ENCODE results near the gene COBL. TPM values are rescaled to one million over a fixed set of nuclear protein-coding genes. Genes with fewer than 3 reads are reported as not detected.

Gene COBL
- total RNA-seq, 2 donors from 2014 or later: 1.4 to 1.6 TPM

DNA sequence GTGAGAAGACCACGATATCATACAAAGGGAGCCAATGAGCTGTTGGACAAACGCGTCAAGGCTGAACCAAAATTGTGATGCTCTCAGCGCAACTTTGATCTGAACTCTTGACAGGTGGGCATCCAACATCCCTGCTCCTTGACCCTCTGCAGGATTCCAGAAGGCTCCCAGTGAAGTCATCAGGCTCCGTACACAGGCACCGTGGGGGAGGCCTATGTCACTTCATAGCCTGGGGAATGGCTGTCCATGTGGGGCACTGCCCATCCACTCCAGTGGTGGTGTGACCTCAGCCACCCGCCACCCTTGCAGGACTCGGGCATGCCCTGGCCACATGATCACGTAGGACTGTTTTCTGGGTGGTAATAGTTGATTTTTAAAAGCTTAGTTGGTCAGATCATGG is 300.1 kb downstream of the COBL start:
- Histone ChIP-seq H3K27ac (no peak overlapping the region), H3K4me3 (no peak overlapping the region), H3K9me3 (no peaks in the 10 kb centered on the region), H3K27me3 (replicated peaks; ENCODE audit: insufficient read depth) (no peaks in the 10 kb centered on the region), H3K4me1 (ENCODE audit: control insufficient read depth in 1 of 2, low read depth in 2 of 2) (no peaks in the 10 kb centered on the region), H3K36me3 (no peaks in the 10 kb centered on the region)
- TF ChIP-seq, protein P1, sequence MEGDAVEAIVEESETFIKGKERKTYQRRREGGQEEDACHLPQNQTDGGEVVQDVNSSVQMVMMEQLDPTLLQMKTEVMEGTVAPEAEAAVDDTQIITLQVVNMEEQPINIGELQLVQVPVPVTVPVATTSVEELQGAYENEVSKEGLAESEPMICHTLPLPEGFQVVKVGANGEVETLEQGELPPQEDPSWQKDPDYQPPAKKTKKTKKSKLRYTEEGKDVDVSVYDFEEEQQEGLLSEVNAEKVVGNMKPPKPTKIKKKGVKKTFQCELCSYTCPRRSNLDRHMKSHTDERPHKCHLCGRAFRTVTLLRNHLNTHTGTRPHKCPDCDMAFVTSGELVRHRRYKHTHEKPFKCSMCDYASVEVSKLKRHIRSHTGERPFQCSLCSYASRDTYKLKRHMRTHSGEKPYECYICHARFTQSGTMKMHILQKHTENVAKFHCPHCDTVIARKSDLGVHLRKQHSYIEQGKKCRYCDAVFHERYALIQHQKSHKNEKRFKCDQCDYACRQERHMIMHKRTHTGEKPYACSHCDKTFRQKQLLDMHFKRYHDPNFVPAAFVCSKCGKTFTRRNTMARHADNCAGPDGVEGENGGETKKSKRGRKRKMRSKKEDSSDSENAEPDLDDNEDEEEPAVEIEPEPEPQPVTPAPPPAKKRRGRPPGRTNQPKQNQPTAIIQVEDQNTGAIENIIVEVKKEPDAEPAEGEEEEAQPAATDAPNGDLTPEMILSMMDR (IDR thresholded peaks at IDR 0.05): no peak
- ATAC-seq (ENCODE audit: insufficient number of reproducible peaks, low FRiP score, low read depth) (no peak), DNase-seq (ENCODE audit: low spot score) (no peak)

GRCh38 chr7:51015581-51015980 is 301.0 kb downstream of the COBL start:
- no peak overlapping the region for H3K4me3 ChIP-seq
- H3K4me1 ChIP-seq (ENCODE audit: control insufficient read depth in 1 of 2, low read depth in 2 of 2): no peaks in the 10 kb centered on the region
- no peaks in the 10 kb centered on the region for H3K36me3 ChIP-seq
- TF ChIP-seq, protein P1 (IDR thresholded peaks at IDR 0.05): no peak
- DNase-seq (ENCODE audit: low spot score) (no peak), ATAC-seq (ENCODE audit: insufficient number of reproducible peaks, low FRiP score, low read depth) (no peak)
- H3K27ac ChIP-seq: no peak overlapping the region
- no peaks in the 10 kb centered on the region for H3K27me3 ChIP-seq (replicated peaks; ENCODE audit: insufficient read depth)
- H3K9me3 ChIP-seq: no peaks in the 10 kb centered on the region

- H3K4me3 ChIP-seq: no peak overlapping the region
- DNase-seq (ENCODE audit: low spot score) (no peak), ATAC-seq (ENCODE audit: insufficient number of reproducible peaks, low FRiP score, low read depth) (no peak)
- no peaks in the 10 kb centered on the region for H3K4me1 ChIP-seq (ENCODE audit: control insufficient read depth in 1 of 2, low read depth in 2 of 2)
- no peaks in the 10 kb centered on the region for H3K27me3 ChIP-seq (replicated peaks; ENCODE audit: insufficient read depth)
- no peak overlapping the region for H3K27ac ChIP-seq
- no peaks in the 10 kb centered on the region for H3K36me3 ChIP-seq
- no peaks in the 10 kb centered on the region for H3K9me3 ChIP-seq
- TF ChIP-seq, protein P1 (IDR thresholded peaks at IDR 0.05): no peak
These were observed 301.8 kb downstream of the COBL start for GRCh38 chr7:51014811-51015210.

GRCh38 chr7:51013861-51014511 is 302.6 kb downstream of the COBL start:
- no peaks in the 10 kb centered on the region for H3K27me3 ChIP-seq (replicated peaks; ENCODE audit: insufficient read depth)
- H3K4me3 ChIP-seq: no peak overlapping the region
- DNase-seq (ENCODE audit: low spot score) (no peak), ATAC-seq (ENCODE audit: insufficient number of reproducible peaks, low FRiP score, low read depth) (no peak)
- no peak overlapping the region for H3K27ac ChIP-seq
- H3K36me3 ChIP-seq: no peaks in the 10 kb centered on the region
- TF ChIP-seq, protein P1 (IDR thresholded peaks at IDR 0.05): no peak
- H3K9me3 ChIP-seq: no peaks in the 10 kb centered on the region
- H3K4me1 ChIP-seq (ENCODE audit: control insufficient read depth in 1 of 2, low read depth in 2 of 2): no peaks in the 10 kb centered on the region

DNA sequence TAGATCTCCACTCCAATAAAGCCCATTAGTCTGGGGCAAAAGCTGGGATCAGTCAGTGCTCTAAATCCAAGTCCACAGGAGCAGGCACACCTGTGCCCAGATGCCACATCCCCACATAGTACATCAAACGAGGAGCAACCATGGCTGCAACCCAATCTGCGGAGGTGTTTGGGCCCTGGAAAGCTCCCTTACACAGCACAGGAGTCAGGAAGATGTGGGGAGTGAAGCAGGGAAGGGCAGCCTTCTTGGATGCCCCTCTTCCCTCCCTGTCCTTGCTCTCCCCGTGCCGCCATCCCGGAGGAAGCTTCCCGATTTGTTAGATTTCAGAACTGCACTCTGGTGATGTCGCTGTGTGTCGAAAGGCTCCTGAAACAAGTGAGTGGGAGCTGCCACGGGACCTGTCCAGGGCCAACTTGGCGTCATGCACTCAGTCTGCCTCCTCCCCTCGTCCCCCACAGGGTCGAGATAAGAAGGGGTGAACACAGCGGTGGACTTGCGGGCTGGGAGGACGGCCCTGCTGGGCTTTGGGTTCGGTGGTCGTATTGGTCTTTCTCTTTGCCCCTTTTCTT is 303.3 kb downstream of the COBL start:
- no peaks in the 10 kb centered on the region for H3K27me3 ChIP-seq (replicated peaks; ENCODE audit: insufficient read depth)
- no peak for ATAC-seq (ENCODE audit: insufficient number of reproducible peaks, low FRiP score, low read depth)
- no peak for DNase-seq (ENCODE audit: low spot score)
- TF ChIP-seq, protein P1 (IDR thresholded peaks at IDR 0.05): no peak
- H3K9me3 ChIP-seq: no peaks in the 10 kb centered on the region
- no peak overlapping the region for H3K4me3 ChIP-seq
- H3K36me3 ChIP-seq: no peaks in the 10 kb centered on the region
- no peaks in the 10 kb centered on the region for H3K4me1 ChIP-seq (ENCODE audit: control insufficient read depth in 1 of 2, low read depth in 2 of 2)
- no peak overlapping the region for H3K27ac ChIP-seq

All from thoracic aorta (tissue), 2 donors.